GM18520 (cell line): ENCODE measurements around the gene LYZL2.
"Not testable (repeated sequence)": the region's sequence is repeated elsewhere in the genome, so short reads cannot be mapped to it uniquely, and the experiment has no call there.

Experiments used
- ATAC-seq: cut with Tn5 transposase; IDR thresholded peaks from one replicate; pipeline ENCODE4 v1.9.1; 2021; ENCODE audit not compliant: unreplicated experiment

LYZL2 gene

GRCh38 chr10:30639946-30640786, 10.6 kb upstream of the LYZL2 start:
- no peak for ATAC-seq

GRCh38 chr10:30637881-30638467, 8.4 kb upstream of the LYZL2 start:
- ATAC-seq: no peak

- ATAC-seq: no peak
Observed at GRCh38 chr10:30631188-30631587, 1.6 kb upstream of the LYZL2 start.

- ATAC-seq: no peak
Observed at GRCh38 chr10:30630571-30630970, 1.0 kb upstream of the LYZL2 start.

- not testable (repeated sequence) for ATAC-seq
Observed at GRCh38 chr10:30628576-30628975, 977 bp downstream of the LYZL2 start.

GRCh38 chr10:30626837-30627236, 2.7 kb downstream of the LYZL2 start:
- not testable (repeated sequence) for ATAC-seq

GRCh38 chr10:30626196-30626595, 3.4 kb downstream of the LYZL2 start:
- not testable (repeated sequence) for ATAC-seq

- no peak for ATAC-seq
Observed at GRCh38 chr10:30625080-30625479, 4.5 kb downstream of the LYZL2 start.

GRCh38 chr10:30619966-30620365, 9.6 kb downstream of the LYZL2 start:
- no peak for ATAC-seq

- ATAC-seq: no peak
Observed at GRCh38 chr10:30617070-30617469, 12.5 kb downstream of the LYZL2 start.

GRCh38 chr10:30611041-30611440, 18.5 kb downstream of the LYZL2 start:
- not testable (repeated sequence) for ATAC-seq

- ATAC-seq: no peak
Observed at GRCh38 chr10:30607814-30608213, 21.7 kb downstream of the LYZL2 start.

- no peak for ATAC-seq
Observed at GRCh38 chr10:30606313-30606712, 23.2 kb downstream of the LYZL2 start.

- ATAC-seq: not testable (repeated sequence)
Observed at GRCh38 chr10:30605341-30606121, 24.0 kb downstream of the LYZL2 start.

- no peak for ATAC-seq
Observed at GRCh38 chr10:30603589-30603988, 26.0 kb downstream of the LYZL2 start.

- ATAC-seq: no peak
Observed at GRCh38 chr10:30602747-30603146, 26.8 kb downstream of the LYZL2 start.

- no peak for ATAC-seq
Observed at GRCh38 chr10:30600005-30600404, 29.5 kb downstream of the LYZL2 start.

GRCh38 chr10:30598105-30598776, 31.3 kb downstream of the LYZL2 start:
- ATAC-seq: no peak

GRCh38 chr10:30597433-30597824, 32.1 kb downstream of the LYZL2 start:
- not testable (repeated sequence) for ATAC-seq

- not testable (repeated sequence) for ATAC-seq
Observed at GRCh38 chr10:30596493-30597432, 32.8 kb downstream of the LYZL2 start.
